HEK293 (cell line): ENCODE measurements around the gene PAXX.

ENCODE experiments used
- BCL11B ChIP-seq: fragments of 450-650 bp; formaldehyde crosslinking; IDR thresholded peaks from 2 replicates; pipeline ENCODE4 v1.5.1; 2016; ENCODE audit warnings: low read depth, missing biosample characterization, missing genetic modification characterization
- EGR2 ChIP-seq: fragments of 450-650 bp; formaldehyde crosslinking; IDR thresholded peaks from 2 replicates; pipeline ENCODE4 v1.5.1; 2016; ENCODE audit warnings: low read depth, missing biosample characterization, missing genetic modification characterization
- SCRT1 ChIP-seq: fragments of 450-650 bp; formaldehyde crosslinking; IDR thresholded peaks from 2 replicates; pipeline ENCODE4 v1.5.1; 2016; ENCODE audit warnings: missing biosample characterization, missing genetic modification characterization, borderline replicate concordance
- SP3 ChIP-seq: fragments of 450-650 bp; formaldehyde crosslinking; IDR thresholded peaks from 2 replicates; pipeline ENCODE4 v1.5.1; 2016; ENCODE audit warnings: missing biosample characterization, missing genetic modification characterization
- ZBTB1 ChIP-seq: fragments of 450-650 bp; formaldehyde crosslinking; IDR thresholded peaks from 2 replicates; pipeline ENCODE4 v1.5.1; 2016; ENCODE audit warnings: missing biosample characterization, missing genetic modification characterization
- ZBTB8A ChIP-seq: fragments of 450-650 bp; formaldehyde crosslinking; IDR thresholded peaks from 2 replicates; pipeline ENCODE4 v1.5.1; 2016; ENCODE audit warnings: missing biosample characterization, missing genetic modification characterization
- ZFP41 ChIP-seq: fragments of 450-650 bp; formaldehyde crosslinking; IDR thresholded peaks from 2 replicates; pipeline ENCODE4 v1.5.1; 2016; ENCODE audit warnings: missing biosample characterization, missing genetic modification characterization, borderline replicate concordance
- ZNF223 ChIP-seq: fragments of 450-650 bp; formaldehyde crosslinking; IDR thresholded peaks from 2 replicates; pipeline ENCODE4 v1.5.1; 2016; ENCODE audit warnings: missing biosample characterization, missing genetic modification characterization
- ZNF311 ChIP-seq: fragments of 450-650 bp; formaldehyde crosslinking; IDR thresholded peaks from 2 replicates; pipeline ENCODE4 v1.5.1; 2017; ENCODE audit warnings: missing biosample characterization, missing genetic modification characterization, borderline replicate concordance
- ZNF350 ChIP-seq: fragments of 450-650 bp; formaldehyde crosslinking; IDR thresholded peaks from 2 replicates; pipeline ENCODE4 v1.5.0; 2017; ENCODE audit warnings: missing biosample characterization, mild to moderate bottlenecking, missing genetic modification characterization
- ZNF433 ChIP-seq: fragments of 450-650 bp; formaldehyde crosslinking; IDR thresholded peaks from 2 replicates; pipeline ENCODE4 v1.5.1; 2016; ENCODE audit warnings: missing biosample characterization, missing genetic modification characterization, low read depth
- ZNF544 ChIP-seq: fragments of 450-650 bp; formaldehyde crosslinking; IDR thresholded peaks from 2 replicates; pipeline ENCODE4 v1.5.0; 2017; ENCODE audit warnings: missing biosample characterization, missing genetic modification characterization
- ZNF596 ChIP-seq: fragments of 450-650 bp; IDR thresholded peaks from 2 replicates; pipeline ENCODE4 v1.5.0; 2018; ENCODE audit warnings: missing biosample characterization, mild to moderate bottlenecking, missing genetic modification characterization, moderate library complexity
- ZNF629 ChIP-seq: fragments of 450-650 bp; formaldehyde crosslinking; IDR thresholded peaks from 2 replicates; pipeline ENCODE4 v1.5.1; 2017; ENCODE audit warnings: missing biosample characterization, missing genetic modification characterization
- ZNF654 ChIP-seq: fragments of 450-650 bp; formaldehyde crosslinking; IDR thresholded peaks from 2 replicates; pipeline ENCODE4 v1.5.1; 2016; ENCODE audit warnings: low read depth, missing biosample characterization, missing genetic modification characterization
- ZNF658 ChIP-seq: fragments of 450-650 bp; formaldehyde crosslinking; IDR thresholded peaks from 2 replicates; pipeline ENCODE4; 2016; ENCODE audit warnings: missing biosample characterization, missing genetic modification characterization
- ZNF664 ChIP-seq: fragments of 450-650 bp; formaldehyde crosslinking; IDR thresholded peaks from 2 replicates; pipeline ENCODE4 v1.5.1; 2016; ENCODE audit warnings: missing biosample characterization, missing genetic modification characterization
- TF ChIP-seq, protein P1 (sequence below): fragments of 450-650 bp; formaldehyde crosslinking; IDR thresholded peaks from 2 replicates; pipeline ENCODE4 v1.5.1; 2016; ENCODE audit warnings: missing biosample characterization, missing genetic modification characterization
- TF ChIP-seq, protein P2 (sequence below): fragments of 450-650 bp; formaldehyde crosslinking; IDR thresholded peaks from 2 replicates; pipeline ENCODE4 v1.5.1; 2016; ENCODE audit warnings: missing biosample characterization, missing genetic modification characterization
- TF ChIP-seq, protein P3 (sequence below): fragments of 450-650 bp; formaldehyde crosslinking; IDR thresholded peaks from 2 replicates; pipeline ENCODE4 v1.5.1; 2017; ENCODE audit warnings: missing biosample characterization, missing genetic modification characterization
- TF ChIP-seq, protein P4 (sequence below): fragments of 450-650 bp; formaldehyde crosslinking; IDR thresholded peaks from 2 replicates; pipeline ENCODE4 v1.5.1; 2016; ENCODE audit warnings: missing biosample characterization, missing genetic modification characterization
- TF ChIP-seq, protein P5 (sequence below): fragments of 450-650 bp; formaldehyde crosslinking; IDR thresholded peaks from 2 replicates; pipeline ENCODE4 v1.5.1; 2017; ENCODE audit warnings: missing biosample characterization, missing genetic modification characterization
- TF ChIP-seq, protein P6 (sequence below): fragments of 450-650 bp; formaldehyde crosslinking; IDR thresholded peaks from 2 replicates; pipeline ENCODE4 v1.5.1; 2016; ENCODE audit warnings: missing biosample characterization, missing genetic modification characterization
- TF ChIP-seq, protein P7 (sequence below): fragments of 450-650 bp; formaldehyde crosslinking; IDR thresholded peaks from 2 replicates; pipeline ENCODE4 v1.5.1; 2016; ENCODE audit warnings: missing biosample characterization, missing genetic modification characterization
- TF ChIP-seq, protein P8 (sequence below): fragments of 450-650 bp; formaldehyde crosslinking; IDR thresholded peaks from 2 replicates; pipeline ENCODE4 v1.5.1; 2016; ENCODE audit warnings: missing biosample characterization, missing genetic modification characterization

Gene PAXX

DNA sequence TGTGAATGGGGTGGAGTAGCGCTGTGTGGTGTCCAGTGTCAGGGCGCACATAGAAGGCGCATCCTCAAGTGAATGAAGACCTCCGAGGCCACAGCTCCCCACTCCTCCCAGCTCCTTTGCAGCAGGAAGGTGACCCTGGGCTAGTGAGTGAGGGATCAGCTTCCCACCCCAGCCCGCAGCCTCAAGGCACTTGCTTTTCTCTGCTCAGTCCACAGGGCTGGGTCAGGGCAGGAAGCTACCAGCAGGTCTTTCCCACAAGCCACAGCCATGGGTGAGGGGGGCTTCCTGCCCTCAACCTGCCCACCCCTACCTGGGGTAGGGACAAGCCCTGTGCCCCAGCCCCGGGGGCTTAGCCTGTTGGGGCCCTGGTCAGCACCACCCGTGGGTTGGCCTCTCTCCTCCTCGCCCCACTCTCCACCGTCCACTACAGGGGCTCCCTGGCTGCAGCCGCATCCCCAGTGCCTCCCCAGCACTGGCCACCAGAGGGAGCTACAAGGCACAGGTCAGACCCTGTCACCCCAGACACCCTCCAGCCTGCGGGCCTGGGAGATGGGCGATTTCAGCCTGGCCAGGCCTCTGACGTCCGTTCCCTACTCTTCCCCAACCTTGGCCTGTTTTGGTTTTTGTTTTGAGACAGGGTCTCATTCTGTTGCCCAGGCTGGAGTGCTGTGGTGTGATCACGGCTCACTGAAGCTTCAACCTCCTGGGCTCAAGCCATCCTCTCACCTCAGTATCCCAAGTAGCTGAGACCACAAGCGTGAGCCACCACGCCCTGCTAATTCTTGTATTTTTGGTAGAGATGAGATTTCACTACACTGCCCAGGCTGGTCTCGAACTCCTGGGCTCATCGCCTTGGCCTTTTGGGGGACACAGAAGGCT is 37.1 kb downstream of the PAXX start (continued):
- TF ChIP-seq, protein P1, sequence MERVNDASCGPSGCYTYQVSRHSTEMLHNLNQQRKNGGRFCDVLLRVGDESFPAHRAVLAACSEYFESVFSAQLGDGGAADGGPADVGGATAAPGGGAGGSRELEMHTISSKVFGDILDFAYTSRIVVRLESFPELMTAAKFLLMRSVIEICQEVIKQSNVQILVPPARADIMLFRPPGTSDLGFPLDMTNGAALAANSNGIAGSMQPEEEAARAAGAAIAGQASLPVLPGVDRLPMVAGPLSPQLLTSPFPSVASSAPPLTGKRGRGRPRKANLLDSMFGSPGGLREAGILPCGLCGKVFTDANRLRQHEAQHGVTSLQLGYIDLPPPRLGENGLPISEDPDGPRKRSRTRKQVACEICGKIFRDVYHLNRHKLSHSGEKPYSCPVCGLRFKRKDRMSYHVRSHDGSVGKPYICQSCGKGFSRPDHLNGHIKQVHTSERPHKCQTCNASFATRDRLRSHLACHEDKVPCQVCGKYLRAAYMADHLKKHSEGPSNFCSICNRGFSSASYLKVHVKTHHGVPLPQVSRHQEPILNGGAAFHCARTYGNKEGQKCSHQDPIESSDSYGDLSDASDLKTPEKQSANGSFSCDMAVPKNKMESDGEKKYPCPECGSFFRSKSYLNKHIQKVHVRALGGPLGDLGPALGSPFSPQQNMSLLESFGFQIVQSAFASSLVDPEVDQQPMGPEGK (tag by site-specific recombination): peak; percentile 27
- TF ChIP-seq, protein P2, sequence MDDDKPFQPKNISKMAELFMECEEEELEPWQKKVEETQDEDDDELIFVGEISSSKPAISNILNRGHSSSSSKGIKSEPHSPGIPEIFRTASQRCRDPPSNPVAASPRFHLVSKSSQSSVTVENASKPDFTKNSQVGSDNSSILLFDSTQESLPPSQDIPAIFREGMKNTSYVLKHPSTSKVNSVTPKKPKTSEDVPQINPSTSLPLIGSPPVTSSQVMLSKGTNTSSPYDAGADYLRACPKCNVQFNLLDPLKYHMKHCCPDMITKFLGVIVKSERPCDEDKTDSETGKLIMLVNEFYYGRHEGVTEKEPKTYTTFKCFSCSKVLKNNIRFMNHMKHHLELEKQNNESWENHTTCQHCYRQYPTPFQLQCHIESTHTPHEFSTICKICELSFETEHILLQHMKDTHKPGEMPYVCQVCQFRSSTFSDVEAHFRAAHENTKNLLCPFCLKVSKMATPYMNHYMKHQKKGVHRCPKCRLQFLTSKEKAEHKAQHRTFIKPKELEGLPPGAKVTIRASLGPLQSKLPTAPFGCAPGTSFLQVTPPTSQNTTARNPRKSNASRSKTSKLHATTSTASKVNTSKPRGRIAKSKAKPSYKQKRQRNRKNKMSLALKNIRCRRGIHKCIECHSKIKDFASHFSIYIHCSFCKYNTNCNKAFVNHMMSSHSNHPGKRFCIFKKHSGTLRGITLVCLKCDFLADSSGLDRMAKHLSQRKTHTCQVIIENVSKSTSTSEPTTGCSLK (tag by site-specific recombination): no peak
- TF ChIP-seq ZNF664 (tag by site-specific recombination) (no peak), ZNF350 (tag by site-specific recombination) (no peak), BCL11B (tag by site-specific recombination) (peak; percentile 91), ZNF654 (tag by site-specific recombination) (peak; percentile 27), EGR2 (no peak), ZNF629 (tag by site-specific recombination) (no peak), ZNF433 (tag by site-specific recombination) (no peak), ZNF596 (tag by site-specific recombination) (no peak), ZFP41 (tag by site-specific recombination) (no peak), SP3 (no peak), ZNF223 (no peak), ZNF311 (tag by site-specific recombination) (no peak), SCRT1 (no peak), ZNF544 (tag by site-specific recombination) (no peak), ZBTB8A (peak; percentile 68), ZBTB1 (no peak), ZNF658 (no peak)
- TF ChIP-seq, protein P3, sequence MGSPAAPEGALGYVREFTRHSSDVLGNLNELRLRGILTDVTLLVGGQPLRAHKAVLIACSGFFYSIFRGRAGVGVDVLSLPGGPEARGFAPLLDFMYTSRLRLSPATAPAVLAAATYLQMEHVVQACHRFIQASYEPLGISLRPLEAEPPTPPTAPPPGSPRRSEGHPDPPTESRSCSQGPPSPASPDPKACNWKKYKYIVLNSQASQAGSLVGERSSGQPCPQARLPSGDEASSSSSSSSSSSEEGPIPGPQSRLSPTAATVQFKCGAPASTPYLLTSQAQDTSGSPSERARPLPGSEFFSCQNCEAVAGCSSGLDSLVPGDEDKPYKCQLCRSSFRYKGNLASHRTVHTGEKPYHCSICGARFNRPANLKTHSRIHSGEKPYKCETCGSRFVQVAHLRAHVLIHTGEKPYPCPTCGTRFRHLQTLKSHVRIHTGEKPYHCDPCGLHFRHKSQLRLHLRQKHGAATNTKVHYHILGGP (tag by site-specific recombination): no peak
- TF ChIP-seq, protein P4, sequence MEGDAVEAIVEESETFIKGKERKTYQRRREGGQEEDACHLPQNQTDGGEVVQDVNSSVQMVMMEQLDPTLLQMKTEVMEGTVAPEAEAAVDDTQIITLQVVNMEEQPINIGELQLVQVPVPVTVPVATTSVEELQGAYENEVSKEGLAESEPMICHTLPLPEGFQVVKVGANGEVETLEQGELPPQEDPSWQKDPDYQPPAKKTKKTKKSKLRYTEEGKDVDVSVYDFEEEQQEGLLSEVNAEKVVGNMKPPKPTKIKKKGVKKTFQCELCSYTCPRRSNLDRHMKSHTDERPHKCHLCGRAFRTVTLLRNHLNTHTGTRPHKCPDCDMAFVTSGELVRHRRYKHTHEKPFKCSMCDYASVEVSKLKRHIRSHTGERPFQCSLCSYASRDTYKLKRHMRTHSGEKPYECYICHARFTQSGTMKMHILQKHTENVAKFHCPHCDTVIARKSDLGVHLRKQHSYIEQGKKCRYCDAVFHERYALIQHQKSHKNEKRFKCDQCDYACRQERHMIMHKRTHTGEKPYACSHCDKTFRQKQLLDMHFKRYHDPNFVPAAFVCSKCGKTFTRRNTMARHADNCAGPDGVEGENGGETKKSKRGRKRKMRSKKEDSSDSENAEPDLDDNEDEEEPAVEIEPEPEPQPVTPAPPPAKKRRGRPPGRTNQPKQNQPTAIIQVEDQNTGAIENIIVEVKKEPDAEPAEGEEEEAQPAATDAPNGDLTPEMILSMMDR (tag by site-specific recombination): peak; percentile 94
- TF ChIP-seq, protein P5, sequence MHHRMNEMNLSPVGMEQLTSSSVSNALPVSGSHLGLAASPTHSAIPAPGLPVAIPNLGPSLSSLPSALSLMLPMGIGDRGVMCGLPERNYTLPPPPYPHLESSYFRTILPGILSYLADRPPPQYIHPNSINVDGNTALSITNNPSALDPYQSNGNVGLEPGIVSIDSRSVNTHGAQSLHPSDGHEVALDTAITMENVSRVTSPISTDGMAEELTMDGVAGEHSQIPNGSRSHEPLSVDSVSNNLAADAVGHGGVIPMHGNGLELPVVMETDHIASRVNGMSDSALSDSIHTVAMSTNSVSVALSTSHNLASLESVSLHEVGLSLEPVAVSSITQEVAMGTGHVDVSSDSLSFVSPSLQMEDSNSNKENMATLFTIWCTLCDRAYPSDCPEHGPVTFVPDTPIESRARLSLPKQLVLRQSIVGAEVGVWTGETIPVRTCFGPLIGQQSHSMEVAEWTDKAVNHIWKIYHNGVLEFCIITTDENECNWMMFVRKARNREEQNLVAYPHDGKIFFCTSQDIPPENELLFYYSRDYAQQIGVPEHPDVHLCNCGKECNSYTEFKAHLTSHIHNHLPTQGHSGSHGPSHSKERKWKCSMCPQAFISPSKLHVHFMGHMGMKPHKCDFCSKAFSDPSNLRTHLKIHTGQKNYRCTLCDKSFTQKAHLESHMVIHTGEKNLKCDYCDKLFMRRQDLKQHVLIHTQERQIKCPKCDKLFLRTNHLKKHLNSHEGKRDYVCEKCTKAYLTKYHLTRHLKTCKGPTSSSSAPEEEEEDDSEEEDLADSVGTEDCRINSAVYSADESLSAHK: no peak; the same call in 1 of the 2 replicates
- TF ChIP-seq, protein P6, sequence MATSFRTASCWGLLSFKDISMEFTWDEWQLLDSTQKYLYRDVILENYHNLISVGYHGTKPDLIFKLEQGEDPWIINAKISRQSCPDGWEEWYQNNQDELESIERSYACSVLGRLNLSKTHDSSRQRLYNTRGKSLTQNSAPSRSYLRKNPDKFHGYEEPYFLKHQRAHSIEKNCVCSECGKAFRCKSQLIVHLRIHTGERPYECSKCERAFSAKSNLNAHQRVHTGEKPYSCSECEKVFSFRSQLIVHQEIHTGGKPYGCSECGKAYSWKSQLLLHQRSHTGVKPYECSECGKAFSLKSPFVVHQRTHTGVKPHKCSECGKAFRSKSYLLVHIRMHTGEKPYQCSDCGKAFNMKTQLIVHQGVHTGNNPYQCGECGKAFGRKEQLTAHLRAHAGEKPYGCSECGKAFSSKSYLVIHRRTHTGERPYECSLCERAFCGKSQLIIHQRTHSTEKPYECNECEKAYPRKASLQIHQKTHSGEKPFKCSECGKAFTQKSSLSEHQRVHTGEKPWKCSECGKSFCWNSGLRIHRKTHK (tag by site-specific recombination): no peak
- TF ChIP-seq, protein P7, sequence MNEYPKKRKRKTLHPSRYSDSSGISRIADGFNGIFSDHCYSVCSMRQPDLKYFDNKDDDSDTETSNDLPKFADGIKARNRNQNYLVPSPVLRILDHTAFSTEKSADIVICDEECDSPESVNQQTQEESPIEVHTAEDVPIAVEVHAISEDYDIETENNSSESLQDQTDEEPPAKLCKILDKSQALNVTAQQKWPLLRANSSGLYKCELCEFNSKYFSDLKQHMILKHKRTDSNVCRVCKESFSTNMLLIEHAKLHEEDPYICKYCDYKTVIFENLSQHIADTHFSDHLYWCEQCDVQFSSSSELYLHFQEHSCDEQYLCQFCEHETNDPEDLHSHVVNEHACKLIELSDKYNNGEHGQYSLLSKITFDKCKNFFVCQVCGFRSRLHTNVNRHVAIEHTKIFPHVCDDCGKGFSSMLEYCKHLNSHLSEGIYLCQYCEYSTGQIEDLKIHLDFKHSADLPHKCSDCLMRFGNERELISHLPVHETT (tag by site-specific recombination): peak; percentile 50; the same call in 1 of the 2 replicates
- TF ChIP-seq, protein P8, sequence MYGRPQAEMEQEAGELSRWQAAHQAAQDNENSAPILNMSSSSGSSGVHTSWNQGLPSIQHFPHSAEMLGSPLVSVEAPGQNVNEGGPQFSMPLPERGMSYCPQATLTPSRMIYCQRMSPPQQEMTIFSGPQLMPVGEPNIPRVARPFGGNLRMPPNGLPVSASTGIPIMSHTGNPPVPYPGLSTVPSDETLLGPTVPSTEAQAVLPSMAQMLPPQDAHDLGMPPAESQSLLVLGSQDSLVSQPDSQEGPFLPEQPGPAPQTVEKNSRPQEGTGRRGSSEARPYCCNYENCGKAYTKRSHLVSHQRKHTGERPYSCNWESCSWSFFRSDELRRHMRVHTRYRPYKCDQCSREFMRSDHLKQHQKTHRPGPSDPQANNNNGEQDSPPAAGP (tag by site-specific recombination): no peak
